NK-92 (cell line): Measurements from ENCODE around the gene TBC1D1.

ENCODE experiments used
- DNase-seq: peaks from one replicate; lab custom pipeline; 2025; ENCODE audit not compliant: unreplicated experiment; lab: John Stamatoyannopoulos, UW

TBC1D1 gene

DNA sequence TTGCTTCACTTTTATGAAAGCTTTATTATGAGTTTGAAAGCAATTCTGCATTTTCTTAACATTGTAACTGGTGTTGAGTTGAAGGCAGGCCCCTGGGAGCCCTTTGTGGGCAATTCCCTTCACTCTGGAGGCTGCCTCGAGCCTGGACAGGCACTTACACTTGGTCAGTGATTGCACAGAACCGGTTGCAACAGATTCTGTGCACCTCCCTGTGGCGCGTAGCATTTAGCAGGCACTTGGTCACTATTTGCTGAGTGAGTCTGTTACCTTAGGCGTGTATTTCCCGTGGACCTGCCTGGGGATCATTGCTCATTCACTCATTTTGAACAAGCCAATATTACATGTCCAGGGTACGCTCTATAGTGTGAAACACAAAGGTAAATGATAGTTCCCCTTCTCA, 149.7 kb downstream of the TBC1D1 start:
- DNase-seq, result no peak

GRCh38 chr4:38044060-38044459, 153.2 kb downstream of the TBC1D1 start:
- DNase-seq, result no peak

GRCh38 chr4:38045289-38045988, 154.6 kb downstream of the TBC1D1 start:
- no peak for DNase-seq

GRCh38 chr4:38046727-38047489, 156.0 kb downstream of the TBC1D1 start:
- no peak for DNase-seq

DNA sequence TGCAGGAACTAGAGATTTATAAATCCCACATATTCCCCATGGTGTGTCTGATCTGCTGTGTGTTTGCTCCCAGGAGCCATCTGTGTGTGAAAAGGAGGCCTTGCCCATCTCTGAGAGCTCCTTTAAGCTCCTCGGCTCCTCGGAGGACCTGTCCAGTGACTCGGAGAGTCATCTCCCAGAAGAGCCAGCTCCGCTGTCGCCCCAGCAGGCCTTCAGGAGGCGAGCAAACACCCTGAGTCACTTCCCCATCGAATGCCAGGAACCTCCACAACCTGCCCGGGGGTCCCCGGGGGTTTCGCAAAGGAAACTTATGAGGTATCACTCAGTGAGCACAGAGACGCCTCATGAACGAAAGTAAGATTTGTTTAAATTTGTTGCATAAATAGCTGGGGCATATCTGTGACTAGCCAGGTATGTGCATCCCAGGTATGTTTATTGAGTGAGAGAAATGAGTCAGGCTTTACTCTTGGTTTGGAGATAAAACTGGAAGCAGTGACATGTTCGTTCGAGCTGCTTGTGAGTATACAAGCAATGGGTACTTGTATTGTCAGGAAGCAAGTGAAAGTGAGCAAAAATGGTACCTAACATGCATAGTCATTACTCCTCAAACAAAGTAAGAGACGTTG, 158.8 kb downstream of the TBC1D1 start:
- DNase-seq, result no peak

- no peak for DNase-seq
Measured at GRCh38 chr4:38050560-38051350, 159.9 kb downstream of the TBC1D1 start.

DNA sequence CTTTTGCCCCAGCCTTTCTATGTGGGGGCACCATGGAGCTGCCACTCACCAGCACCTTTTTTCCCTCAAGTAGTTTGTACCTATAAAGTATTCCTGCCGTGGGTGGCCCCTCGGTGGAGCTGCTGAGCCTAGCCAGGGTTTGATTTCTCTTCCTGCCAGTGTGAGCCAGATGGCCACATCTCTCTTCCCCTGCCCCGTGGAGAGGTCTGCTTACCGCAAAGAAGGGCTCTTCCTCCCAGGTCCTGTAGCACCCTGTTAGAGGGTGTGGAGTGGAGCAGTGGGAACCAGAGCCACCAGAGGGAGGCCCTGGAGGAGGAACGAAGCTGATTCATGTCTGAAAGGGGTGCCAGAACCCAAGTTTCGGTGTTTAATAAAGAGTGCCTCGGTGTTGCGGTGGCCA, 164.7 kb downstream of the TBC1D1 start:
- DNase-seq, result no peak

- no peak for DNase-seq
Measured at GRCh38 chr4:38056011-38056685, 165.3 kb downstream of the TBC1D1 start.

DNA sequence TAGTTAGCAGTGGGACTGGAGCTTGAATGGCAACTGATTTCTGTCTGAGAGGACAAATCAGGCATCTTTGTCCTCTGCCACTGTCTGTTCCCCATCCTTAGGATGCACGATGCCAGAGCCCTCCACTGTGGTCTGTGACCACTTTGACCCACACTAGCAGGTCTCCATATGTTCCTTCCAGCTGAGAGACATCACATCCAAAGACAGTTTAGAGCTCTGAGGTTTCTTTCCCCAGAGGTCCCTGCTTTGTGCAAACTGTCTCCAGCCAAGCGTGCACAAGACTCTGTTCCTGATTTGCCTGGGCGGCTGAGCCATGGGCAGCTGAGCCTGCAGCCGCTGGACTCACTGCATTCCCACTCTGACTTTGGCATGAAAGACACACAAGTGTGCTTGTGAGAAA, 167.3 kb downstream of the TBC1D1 start:
- DNase-seq, result no peak

DNA sequence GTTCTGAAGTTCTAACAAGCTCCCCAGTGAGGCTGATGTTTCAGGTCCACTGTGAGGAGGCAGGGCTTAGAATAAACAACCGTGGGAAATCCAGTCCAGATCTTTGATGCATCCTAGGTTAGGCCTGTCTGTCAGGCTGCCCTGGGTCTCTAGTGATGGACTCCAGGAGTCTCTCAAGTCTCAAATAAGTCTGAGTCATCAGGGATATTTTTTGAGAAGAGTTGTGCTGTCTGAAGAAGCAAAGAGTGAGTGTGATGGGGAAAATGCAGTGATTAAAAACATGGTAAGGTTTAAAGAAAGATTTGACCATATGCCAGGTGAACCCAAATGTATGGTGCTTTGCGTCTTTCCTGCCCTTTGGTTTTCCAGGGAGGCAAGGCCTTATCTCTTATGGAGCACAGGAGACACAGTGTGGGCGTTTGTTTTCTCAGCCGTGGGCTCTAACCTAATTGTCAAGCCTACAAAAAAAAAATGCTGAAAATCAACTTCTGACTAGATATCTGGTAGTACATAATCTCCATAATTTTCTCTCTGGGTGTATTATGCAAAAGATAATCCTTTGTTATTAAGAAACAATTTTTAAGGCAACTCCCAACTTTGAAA, 170.0 kb downstream of the TBC1D1 start:
- no peak for DNase-seq

DNA sequence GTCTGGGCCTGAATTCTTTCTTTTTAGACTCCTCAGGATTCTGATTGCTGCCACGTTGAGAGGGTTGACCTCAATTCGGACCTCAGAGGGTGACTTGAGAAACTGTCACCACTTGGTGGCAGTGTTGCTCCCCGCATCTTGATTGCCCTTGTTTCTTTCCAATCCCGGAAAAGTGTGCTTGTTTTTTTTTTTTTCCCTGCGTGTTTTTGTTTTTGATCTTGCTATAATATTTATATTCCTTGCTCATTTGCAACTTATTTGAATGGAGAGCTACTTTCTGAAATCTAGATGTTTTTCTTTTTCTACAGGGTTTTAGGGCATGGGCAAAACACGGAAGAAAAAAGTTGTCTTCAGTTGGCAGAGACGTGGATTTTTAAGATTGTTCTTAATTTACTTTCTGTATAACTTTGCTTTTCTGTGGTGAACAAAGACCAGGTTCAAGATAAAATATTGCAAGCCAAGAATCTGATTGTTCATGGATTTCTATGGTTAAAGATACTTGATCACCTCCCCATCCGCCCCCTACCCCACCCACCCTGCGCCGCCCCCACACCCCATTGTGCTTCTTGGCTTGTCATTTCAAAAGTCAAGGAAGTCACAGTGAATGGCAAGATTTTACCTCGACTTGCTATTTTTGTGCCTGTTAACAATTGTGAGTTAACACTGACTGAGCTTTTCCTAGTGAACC, 171.3 kb downstream of the TBC1D1 start:
- no peak for DNase-seq

- DNase-seq, result no peak
Measured at GRCh38 chr4:38062776-38063097, 171.9 kb downstream of the TBC1D1 start.

- DNase-seq, result no peak
Measured at GRCh38 chr4:38065176-38065575, 174.3 kb downstream of the TBC1D1 start.

DNA sequence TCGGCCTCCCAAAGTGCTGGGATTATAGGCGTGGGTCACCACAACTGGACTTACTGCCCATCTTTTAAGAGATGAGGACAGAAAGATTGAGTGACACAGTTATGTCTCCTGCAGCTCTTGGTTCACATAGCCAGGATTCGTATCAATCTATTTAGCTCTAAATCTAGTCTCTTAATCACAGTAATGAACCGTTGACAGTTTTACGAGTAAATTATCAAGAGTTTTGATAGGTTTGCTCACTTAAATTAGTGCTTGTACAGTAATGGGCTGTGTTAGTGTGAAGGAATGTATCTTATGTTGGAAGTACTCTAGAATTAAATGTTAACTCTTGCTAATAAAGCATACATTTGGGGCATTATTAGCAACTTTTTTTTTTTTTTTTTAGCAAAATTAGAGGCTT, 175.0 kb downstream of the TBC1D1 start:
- no peak for DNase-seq

- DNase-seq, result no peak
Measured at GRCh38 chr4:38067499-38067898, 176.6 kb downstream of the TBC1D1 start.

DNA sequence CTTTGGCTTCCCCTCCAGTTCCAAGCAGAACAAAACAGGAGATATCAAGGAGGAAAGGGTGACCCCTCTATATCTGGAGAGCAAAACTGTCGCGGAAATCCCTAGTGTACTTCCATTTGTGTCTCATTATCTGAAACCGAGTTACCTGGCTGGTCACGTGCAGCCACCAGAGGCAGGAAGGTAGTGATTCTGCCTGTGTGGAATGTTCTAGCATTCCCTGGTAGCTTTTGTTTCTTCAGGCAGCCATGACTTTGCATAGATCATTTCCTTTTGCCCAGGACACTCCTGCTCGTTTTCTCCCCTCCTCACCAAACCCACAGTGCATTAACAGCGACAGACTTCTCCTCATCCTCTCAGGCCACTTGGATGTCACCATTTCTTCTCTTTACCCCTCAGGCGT, 177.2 kb downstream of the TBC1D1 start:
- DNase-seq, result no peak

DNA sequence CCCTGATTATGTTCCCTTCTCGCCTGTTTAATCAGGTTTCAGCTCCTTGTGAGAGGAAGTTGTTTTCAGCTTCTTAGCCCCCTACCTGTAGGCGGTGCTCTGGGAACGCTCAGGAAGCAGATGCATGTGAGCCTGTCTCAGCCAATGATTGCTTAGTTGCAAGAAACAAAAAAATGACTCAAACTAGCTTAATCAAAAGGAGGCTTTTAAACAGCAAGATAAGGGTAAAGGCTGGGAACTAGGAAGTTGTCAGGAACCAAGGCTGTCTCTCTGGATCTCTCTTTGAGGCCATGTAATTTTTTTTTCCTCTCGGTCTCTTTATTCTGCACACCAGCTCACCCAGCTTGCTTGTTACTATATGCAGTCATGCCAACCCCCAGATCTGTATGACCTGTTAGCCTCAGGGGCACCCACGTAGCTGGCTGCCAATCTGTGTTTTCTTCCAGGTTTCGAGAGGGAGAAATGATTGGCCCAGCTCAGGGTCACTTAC, 178.4 kb downstream of the TBC1D1 start:
- no peak for DNase-seq

GRCh38 chr4:38071801-38072431, 181.0 kb downstream of the TBC1D1 start:
- DNase-seq, result no peak

- no peak for DNase-seq
Measured at GRCh38 chr4:38072578-38072977, 181.7 kb downstream of the TBC1D1 start.
